SK-N-MC (cell line): ENCODE data around the gene CSRP1.
"Not testable (repeated sequence)": the region's sequence is repeated elsewhere in the genome, so short reads cannot be mapped to it uniquely, and the experiment has no call there.

Experiments used
- DNase-seq: peaks from one replicate; pipeline ENCODE4 v3.0.0-alpha.2; 2011; ENCODE audit warnings: low read depth, low spot score
- H3K27ac ChIP-seq: fragments of 200-600 bp; sonication (generic); 2 replicates; pipeline ENCODE4 v1.5.1; 2016; ENCODE audit warnings: mixed run types
- H3K36me3 ChIP-seq: fragments of 200-600 bp; sonication (generic); 2 replicates; pipeline ENCODE4 v1.6.1; 2017; ENCODE audit warnings: antibody characterized with exemption, low read length, mixed read lengths; ENCODE audit not compliant: insufficient read depth
- H3K4me3 ChIP-seq: fragments of 200-600 bp; sonication (generic); 2 replicates; pipeline ENCODE4 v1.5.1; 2016
- H3K9ac ChIP-seq: fragments of 200-600 bp; sonication (generic); 2 replicates; pipeline ENCODE4 v1.8.0; 2017; ENCODE audit warnings: mixed run types, mixed read lengths; ENCODE audit not compliant: insufficient read length
- H3K9me3 ChIP-seq: fragments of 200-600 bp; sonication (generic); 2 replicates; pipeline ENCODE4 v1.6.1; 2017; ENCODE audit warnings: low read depth, mild to moderate bottlenecking, antibody characterized with exemption, low read length, moderate library complexity, mixed read lengths
- EZH2 ChIP-seq: fragments of 200-600 bp; sonication (generic); IDR thresholded peaks from one replicate; pipeline ENCODE4 v1.6.1; 2017; ENCODE audit warnings: antibody characterized with exemption
- FOXP2 ChIP-seq: optimal IDR thresholded peaks from 2 replicates; pipeline ENCODE3; 2011; ENCODE audit warnings: mild to moderate bottlenecking, moderate library complexity; ENCODE audit not compliant: insufficient read depth; ENCODE audit errors: extremely low read length, control extremely low read depth
- POLR2AphosphoS5 ChIP-seq: IDR thresholded peaks from 2 replicates; pipeline ENCODE4 v1.6.1; 2012; ENCODE audit warnings: mild to moderate bottlenecking, low read depth, low read length, borderline replicate concordance

CSRP1 gene

GRCh38 chr1:201481761-201482493 lies 25.0 kb downstream of the CSRP1 start:
- TF ChIP-seq EZH2 (no peak), POLR2AphosphoS5 (no peak; the same call in 1 of the 2 replicates), FOXP2 (no peak)
- Histone ChIP-seq H3K36me3 (peaks cover 19% of the 10 kb centered on the region), H3K9me3 (no peaks in the 10 kb centered on the region), H3K4me3 (no peak overlapping the region), H3K27ac (no peak overlapping the region), H3K9ac (no peak overlapping the region)
- no peak for DNase-seq

GRCh38 chr1:201481004-201481380 lies 25.9 kb downstream of the CSRP1 start:
- no peak for DNase-seq
- no peak for TF ChIP-seq FOXP2
- TF ChIP-seq POLR2AphosphoS5, result no peak
- TF ChIP-seq EZH2, result no peak
- Histone ChIP-seq H3K9ac (no peak overlapping the region), H3K9me3 (no peaks in the 10 kb centered on the region), H3K4me3 (peak overlapping the region; percentile 53), H3K27ac (no peak overlapping the region), H3K36me3 (peaks cover 16% of the 10 kb centered on the region)

GRCh38 chr1:201480231-201481003 lies 26.5 kb downstream of the CSRP1 start:
- H3K9ac ChIP-seq, result no peak overlapping the region
- H3K4me3 ChIP-seq, result peak overlapping the region; percentile 53
- TF ChIP-seq POLR2AphosphoS5 (no peak), FOXP2 (no peak), EZH2 (no peak)

GRCh38 chr1:201479201-201479730 lies 27.7 kb downstream of the CSRP1 start:
- H3K4me3 ChIP-seq, result no peak overlapping the region
- no peak for TF ChIP-seq POLR2AphosphoS5
- no peak for TF ChIP-seq EZH2
- no peak for TF ChIP-seq FOXP2
- DNase-seq, result no peak
- H3K27ac ChIP-seq, result 0 out of 2 replicates have a peak overlapping the region, but pooled peaks have one; percentile 54
- no peak overlapping the region for H3K9ac ChIP-seq
- H3K36me3 ChIP-seq, result peaks cover 7% of the 10 kb centered on the region
- H3K9me3 ChIP-seq, result no peaks in the 10 kb centered on the region

More at GRCh38 chr1:201480231-201481003, 26.5 kb downstream of the CSRP1 start:
- Histone ChIP-seq H3K36me3 (peaks cover 15% of the 10 kb centered on the region), H3K9me3 (no peaks in the 10 kb centered on the region), H3K27ac (peak overlapping the region; percentile 54; the same call in 1 of the 2 replicates)
- no peak for DNase-seq

GRCh38 chr1:201478666-201479065 lies 28.3 kb downstream of the CSRP1 start:
- not testable (repeated sequence) for H3K27ac ChIP-seq, H3K36me3 ChIP-seq, DNase-seq, H3K9me3 ChIP-seq, H3K9ac ChIP-seq, H3K4me3 ChIP-seq

GRCh38 chr1:201476670-201477344 lies 30.1 kb downstream of the CSRP1 start:
- Histone ChIP-seq H3K9me3 (no peaks in the 10 kb centered on the region), H3K27ac (no peak overlapping the region), H3K36me3 (no peaks in the 10 kb centered on the region), H3K9ac (no peak overlapping the region), H3K4me3 (no peak overlapping the region)
- no peak for TF ChIP-seq POLR2AphosphoS5
- no peak for TF ChIP-seq EZH2
- TF ChIP-seq FOXP2, result no peak
- no peak for DNase-seq

- H3K9ac ChIP-seq, result no peak overlapping the region
- no peak for DNase-seq
- TF ChIP-seq EZH2 (no peak), FOXP2 (no peak), POLR2AphosphoS5 (no peak)
- no peak overlapping the region for H3K27ac ChIP-seq
- H3K9me3 ChIP-seq, result no peaks in the 10 kb centered on the region
- no peaks in the 10 kb centered on the region for H3K36me3 ChIP-seq
- H3K4me3 ChIP-seq, result no peak overlapping the region
Measured at GRCh38 chr1:201475915-201476669, 30.8 kb downstream of the CSRP1 start.
